Measurements from ENCODE around the gene PICALM.

PICALM gene

DNA sequence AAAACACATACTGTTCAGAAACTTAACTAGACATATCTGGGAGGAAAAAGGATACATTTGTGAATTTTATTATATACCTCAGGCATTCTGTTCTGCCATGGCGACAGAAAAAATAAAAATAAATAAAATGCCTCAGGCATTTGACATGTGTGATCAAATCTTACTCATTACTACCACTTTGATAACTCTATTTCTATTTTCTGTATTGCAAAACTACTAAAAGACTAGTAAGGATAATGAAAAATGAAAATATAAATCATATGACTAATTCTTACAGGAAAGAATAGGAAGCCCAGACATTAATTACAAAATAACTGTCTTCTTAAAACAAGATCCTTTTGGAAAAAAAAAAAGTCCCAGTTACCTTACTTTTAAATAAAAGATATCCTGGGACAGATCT is 5.3 kb downstream of the PICALM start:
- Histone ChIP-seq H3K27ac (peak overlapping the region; percentile 65), H3K4me3 (ENCODE audit: low read depth in 1 of 2, low read length in 1 of 2) (peak overlapping the region; percentile 81 to 100), H3K36me3 (no peaks in the 10 kb centered on the region), H3K27me3 (no peaks in the 10 kb centered on the region), H3K4me1 (ENCODE audit: control insufficient read depth in 1 of 2, insufficient read depth in 1 of 2, low read depth in 1 of 2, low read length in 1 of 2) (peaks cover 74 to 80% of the 10 kb centered on the region in 2 experiments), H3K9me3 (no peaks in the 10 kb centered on the region)
- TF ChIP-seq, protein P1, sequence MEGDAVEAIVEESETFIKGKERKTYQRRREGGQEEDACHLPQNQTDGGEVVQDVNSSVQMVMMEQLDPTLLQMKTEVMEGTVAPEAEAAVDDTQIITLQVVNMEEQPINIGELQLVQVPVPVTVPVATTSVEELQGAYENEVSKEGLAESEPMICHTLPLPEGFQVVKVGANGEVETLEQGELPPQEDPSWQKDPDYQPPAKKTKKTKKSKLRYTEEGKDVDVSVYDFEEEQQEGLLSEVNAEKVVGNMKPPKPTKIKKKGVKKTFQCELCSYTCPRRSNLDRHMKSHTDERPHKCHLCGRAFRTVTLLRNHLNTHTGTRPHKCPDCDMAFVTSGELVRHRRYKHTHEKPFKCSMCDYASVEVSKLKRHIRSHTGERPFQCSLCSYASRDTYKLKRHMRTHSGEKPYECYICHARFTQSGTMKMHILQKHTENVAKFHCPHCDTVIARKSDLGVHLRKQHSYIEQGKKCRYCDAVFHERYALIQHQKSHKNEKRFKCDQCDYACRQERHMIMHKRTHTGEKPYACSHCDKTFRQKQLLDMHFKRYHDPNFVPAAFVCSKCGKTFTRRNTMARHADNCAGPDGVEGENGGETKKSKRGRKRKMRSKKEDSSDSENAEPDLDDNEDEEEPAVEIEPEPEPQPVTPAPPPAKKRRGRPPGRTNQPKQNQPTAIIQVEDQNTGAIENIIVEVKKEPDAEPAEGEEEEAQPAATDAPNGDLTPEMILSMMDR (IDR thresholded peaks at IDR 0.05), result no peak

DNA sequence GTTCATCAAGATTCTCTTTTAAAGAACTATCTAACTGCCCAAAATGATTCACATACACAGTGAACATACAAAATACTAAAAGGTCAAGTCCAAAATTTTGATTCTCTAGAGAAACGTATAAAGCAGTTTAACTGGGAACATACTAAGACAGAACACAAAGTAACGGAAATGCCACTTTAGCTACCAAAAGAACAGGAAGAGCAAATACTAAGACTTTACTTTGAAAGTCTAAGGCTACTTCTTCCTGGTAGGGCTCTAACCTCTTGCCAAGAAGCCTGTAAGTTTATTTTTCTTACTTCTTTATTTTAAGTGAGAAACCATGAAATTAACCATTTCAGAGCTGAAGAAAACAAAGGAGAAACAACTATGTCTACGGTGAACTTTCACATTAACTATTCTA is 6.2 kb downstream of the PICALM start:
- H3K4me1 ChIP-seq (ENCODE audit: control insufficient read depth in 1 of 2, insufficient read depth in 1 of 2, low read depth in 1 of 2, low read length in 1 of 2), result peaks cover 82 to 88% of the 10 kb centered on the region in 2 experiments

DNA sequence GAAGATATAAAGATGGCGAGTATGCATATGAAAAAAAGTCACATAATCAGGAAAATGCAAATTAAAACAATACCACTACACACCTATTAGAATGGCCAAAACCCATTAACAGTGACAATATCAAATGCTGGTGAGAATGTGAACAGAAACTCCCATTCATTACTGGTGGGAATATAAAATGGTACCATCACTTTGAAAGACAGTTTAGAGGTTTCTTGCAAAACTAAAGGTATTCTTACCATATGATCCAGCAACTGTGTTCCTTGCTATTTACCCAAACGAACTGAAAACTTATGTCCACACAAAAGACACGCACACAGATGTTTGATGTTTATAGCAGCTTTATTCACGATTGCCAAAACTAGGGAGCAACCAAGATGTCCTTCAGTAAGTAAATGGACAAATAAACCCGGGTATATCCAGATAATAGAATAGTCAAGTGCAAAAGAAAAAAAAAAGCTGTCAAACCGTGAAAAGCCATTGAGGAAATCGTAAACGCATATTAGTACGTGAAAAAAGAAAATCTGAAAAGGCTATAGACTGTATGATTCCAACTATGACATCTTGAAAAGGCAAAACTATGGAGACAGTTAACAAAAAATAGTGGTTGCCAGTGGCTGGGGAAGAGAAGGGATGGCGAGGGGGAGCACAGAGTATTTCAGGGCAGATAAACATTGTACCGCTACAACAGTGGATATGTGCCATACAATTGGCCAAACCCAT is 7.2 kb downstream of the PICALM start:
- Histone ChIP-seq H3K9me3 (no peaks in the 10 kb centered on the region), H3K27me3 (no peaks in the 10 kb centered on the region), H3K36me3 (no peaks in the 10 kb centered on the region), H3K4me3 (ENCODE audit: low read depth in 1 of 2, low read length in 1 of 2) (peak overlapping the region; percentile 36 to 81), H3K4me1 (ENCODE audit: control insufficient read depth in 1 of 2, insufficient read depth in 1 of 2, low read depth in 1 of 2, low read length in 1 of 2) (peaks cover 93 to 97% of the 10 kb centered on the region in 2 experiments), H3K27ac (peak overlapping the region; percentile 65)
- TF ChIP-seq, protein P1 (IDR thresholded peaks at IDR 0.05), result no peak

More for the DNA sequence above, 6.2 kb downstream of the PICALM start:
- TF ChIP-seq, protein P1 (IDR thresholded peaks at IDR 0.05), result no peak
- H3K9me3 ChIP-seq, result no peaks in the 10 kb centered on the region
- H3K27ac ChIP-seq, result peak overlapping the region; percentile 65
- H3K4me3 ChIP-seq (ENCODE audit: low read depth in 1 of 2, low read length in 1 of 2), result peak overlapping the region; percentile 36 to 81
- H3K36me3 ChIP-seq, result no peaks in the 10 kb centered on the region
- H3K27me3 ChIP-seq, result no peaks in the 10 kb centered on the region

DNA sequence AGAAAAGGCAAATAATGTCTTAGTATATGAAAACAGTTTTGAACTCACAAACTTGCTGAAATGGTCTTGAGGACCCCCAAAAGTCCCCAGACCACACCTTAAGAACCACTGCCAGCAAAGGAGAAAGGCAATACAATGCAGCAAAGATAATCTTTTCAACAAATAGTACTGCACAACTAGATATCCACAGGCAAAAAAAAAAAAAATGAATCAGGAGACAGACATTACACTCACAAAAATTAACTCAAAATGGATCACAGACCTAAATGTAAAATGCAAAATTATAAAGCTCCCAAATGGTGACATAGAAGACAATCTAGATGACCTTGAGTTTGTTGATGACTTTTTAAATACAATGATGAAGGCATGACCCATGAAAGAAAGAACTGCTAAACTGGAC is 8.3 kb downstream of the PICALM start:
- Histone ChIP-seq H3K4me3 (ENCODE audit: low read depth in 1 of 2, low read length in 1 of 2) (peak overlapping the region in 1 of 2 experiments; percentile 11), H3K27me3 (no peaks in the 10 kb centered on the region), H3K36me3 (no peaks in the 10 kb centered on the region), H3K9me3 (no peaks in the 10 kb centered on the region), H3K4me1 (ENCODE audit: control insufficient read depth in 1 of 2, insufficient read depth in 1 of 2, low read depth in 1 of 2, low read length in 1 of 2) (peaks cover 90 to 99% of the 10 kb centered on the region in 2 experiments), H3K27ac (peak overlapping the region; percentile 58)
- TF ChIP-seq, protein P1 (IDR thresholded peaks at IDR 0.05), result no peak

DNA sequence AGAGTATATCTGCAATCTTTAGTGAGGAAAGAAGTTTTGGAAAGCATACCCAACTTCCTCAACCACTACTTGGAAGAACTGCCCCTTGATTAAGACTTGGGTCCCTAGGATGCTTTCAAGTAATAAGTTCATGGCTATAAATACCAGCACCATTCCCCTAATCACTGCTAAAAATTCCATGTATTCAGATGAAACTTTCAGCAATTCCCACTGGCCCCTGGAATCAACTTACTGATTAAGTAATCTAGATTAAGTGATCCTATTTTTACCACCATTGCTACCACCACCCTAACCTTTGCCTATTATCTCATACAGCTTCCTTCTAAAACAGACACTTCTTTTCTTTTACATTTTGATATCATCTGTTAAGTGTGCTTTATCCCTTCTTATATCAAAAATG is 10.5 kb downstream of the PICALM start:
- H3K36me3 ChIP-seq, result no peaks in the 10 kb centered on the region
- peak overlapping the region; percentile 58 for H3K27ac ChIP-seq
- H3K9me3 ChIP-seq, result no peaks in the 10 kb centered on the region
- H3K4me3 ChIP-seq (ENCODE audit: low read depth in 1 of 2, low read length in 1 of 2), result peak overlapping the region in 1 of 2 experiments; percentile 15
- TF ChIP-seq, protein P1 (IDR thresholded peaks at IDR 0.05), result no peak
- H3K27me3 ChIP-seq, result no peaks in the 10 kb centered on the region
- peaks cover 89 to 99% of the 10 kb centered on the region in 2 experiments for H3K4me1 ChIP-seq (ENCODE audit: control insufficient read depth in 1 of 2, insufficient read depth in 1 of 2, low read depth in 1 of 2, low read length in 1 of 2)

Measured in neutrophil (primary cell).